K562 (cell line): ENCODE data around the gene FANCD2OS. TPM values are rescaled to one million over a fixed set of nuclear protein-coding genes. Genes with fewer than 3 reads are reported as not detected.
"Not testable (repeated sequence)": the region's sequence is repeated elsewhere in the genome, so short reads cannot be mapped to it uniquely, and the experiment has no call there.

Source experiments
- ATAC-seq: fragments of 200-7000 bp; cut with Tn5 transposase; 3 replicates; pipeline ENCODE4 v1.9.1; 2020; ENCODE audit warnings: moderate library complexity
- BruUV-seq: library from RNA; stranded (reverse); fragments of 400-500 nt; replicated peaks from 2 replicates; lab custom pipeline; 2021; lab: Mats Ljungman, UMichigan
- CTCF ChIA-PET: fragments of 300-600 bp; formaldehyde crosslinking; extraction: SDS; loops from one replicate; lab custom pipeline; 2021; ENCODE audit warnings: low intra/inter-chr PET ratio; lab: Yijun Ruan, JAX
- POLR2A ChIA-PET: fragments of 300-600, 350-650 bp; sonication (Branson Sonifier 250); formaldehyde crosslinking; extraction: SDS; loops from one replicate; lab custom pipeline; 2021; ENCODE audit warnings: antibody characterized with exemption, inconsistent platforms; lab: Yijun Ruan, JAX
- DNase-seq, 4 experiments: peaks; one replicate each; pipeline versions ENCODE4 v3.0.0 to v3.0.0-alpha.2; 2011 to 2018; ENCODE audit warnings: low spot score in 3 of 4, mixed read lengths in 3 of 4; ENCODE audit errors: extremely low read depth in 1 of 4
- FAIRE-seq: peaks from 2 replicates; lab custom pipeline; 2011; peaks lifted over from hg19 to GRCh38; lab: Jason Lieb, UNC
- H2AFZ ChIP-seq: 2 replicates; pipeline ENCODE4 v1.6.0; 2011; ENCODE audit warnings: low read depth, low read length, control low read depth, inconsistent platforms
- H3K27ac ChIP-seq: fragments of 200-600 bp; 3 replicates; pipeline ENCODE4 v1.8.0; 2011; ENCODE audit warnings: low read depth, mild to moderate bottlenecking, control low read depth, inconsistent platforms, low read length, moderate library complexity, mixed read lengths; ENCODE audit errors: extremely low read depth
- H3K27me3 ChIP-seq, 2 experiments: fragments of 300-600 bp in 1 of 2; 2 replicates in 1 of 2; 3 replicates in 1 of 2; pipeline versions ENCODE4 v1.6.0 to v1.8.0; 2011; ENCODE audit warnings: inconsistent platforms in 2 of 2, low read length in 2 of 2, mild to moderate bottlenecking in 1 of 2, mixed read lengths in 1 of 2, moderate library complexity in 1 of 2; ENCODE audit not compliant: control insufficient read depth in 2 of 2, insufficient read depth in 2 of 2
- H3K36me3 ChIP-seq: fragments of 300-600 bp; 3 replicates; pipeline ENCODE4 v1.8.0; 2011; ENCODE audit warnings: mild to moderate bottlenecking, low read length, inconsistent platforms; ENCODE audit not compliant: control insufficient read depth, insufficient read depth
- H3K4me1 ChIP-seq, 2 experiments: fragments of 200-600 bp in 1 of 2; replicated peaks in 1 of 2; 2 replicates in 1 of 2; 3 replicates in 1 of 2; pipeline versions ENCODE4 v1.5.1 to v1.8.0; 2011; ENCODE audit warnings: inconsistent platforms in 2 of 2, low read length in 2 of 2, mild to moderate bottlenecking in 1 of 2, mixed read lengths in 1 of 2, moderate library complexity in 1 of 2; ENCODE audit not compliant: control insufficient read depth in 2 of 2, insufficient read depth in 2 of 2
- H3K4me2 ChIP-seq: 2 replicates; pipeline ENCODE4 v1.6.1; 2011; ENCODE audit warnings: low read length, control low read depth, inconsistent platforms, mixed read lengths; ENCODE audit not compliant: insufficient read depth
- H3K4me3 ChIP-seq: fragments of 200-600 bp; sonication (generic), shearing (Covaris generic); 2 replicates; pipeline ENCODE4 v1.5.1; 2016; ENCODE audit warnings: control low read depth, inconsistent platforms
- H3K79me2 ChIP-seq: fragments of 200-600 bp; 3 replicates; pipeline ENCODE4 v1.8.0; 2011; ENCODE audit warnings: low read length, inconsistent platforms; ENCODE audit not compliant: control insufficient read depth, insufficient read depth
- H3K9ac ChIP-seq, 2 experiments: 2 replicates each; pipeline versions ENCODE4 v1.6.0 to v1.6.1; 2011; ENCODE audit warnings: low read depth in 2 of 2, low read length in 2 of 2, control low read depth in 1 of 2, inconsistent platforms in 1 of 2, mild to moderate bottlenecking in 1 of 2, mixed read lengths in 1 of 2; ENCODE audit not compliant: insufficient read depth in 1 of 2
- H3K9me1 ChIP-seq: one replicate; pipeline ENCODE4 v1.6.0; 2011; ENCODE audit warnings: inconsistent platforms, mild to moderate bottlenecking, low read length, moderate library complexity; ENCODE audit not compliant: control insufficient read depth, insufficient read depth
- H3K9me3 ChIP-seq: replicated peaks from 2 replicates; pipeline ENCODE4 v1.5.1; 2011; ENCODE audit warnings: low read depth, low read length, inconsistent platforms; ENCODE audit not compliant: control insufficient read depth, insufficient read depth
- H4K20me1 ChIP-seq: replicated peaks from 2 replicates; pipeline ENCODE4 v1.6.1; 2011; ENCODE audit warnings: low read length, inconsistent platforms, mixed read lengths; ENCODE audit not compliant: control insufficient read depth, insufficient read depth
- CC2D1A ChIP-seq: fragments of 450-650 bp; IDR thresholded peaks from 2 replicates; pipeline ENCODE4 v1.6.1; 2017; ENCODE audit warnings: mild to moderate bottlenecking
- CEBPG ChIP-seq, 3 experiments: fragments of 200-800 bp in 1 of 3; sonication (Bioruptor generic) in 1 of 3; sonication (generic) in 1 of 3; formaldehyde crosslinking in 1 of 3; IDR thresholded peaks in 2 of 3; conservative IDR thresholded peaks in 1 of 3; 2 replicates each; pipeline versions ENCODE4 v1.6.1 to v1.8.0; 2016 to 2022; ENCODE audit warnings: missing compliant biosample characterization in 2 of 3, missing genetic modification characterization in 2 of 3, mild to moderate bottlenecking in 1 of 3, missing genetic modification reagents in 1 of 3
- GABPB1 ChIP-seq: sonication (generic); formaldehyde crosslinking; IDR thresholded peaks from 2 replicates; pipeline ENCODE4 v1.8.0; 2022; ENCODE audit warnings: mild to moderate bottlenecking, missing genetic modification reagents
- HEY1 ChIP-seq: fragments of 250-450 bp; sonication (Bioruptor Pico); IDR thresholded peaks from 2 replicates; pipeline ENCODE4 v1.5.0; 2020; ENCODE audit warnings: mild to moderate bottlenecking, moderate library complexity, borderline replicate concordance
- KLF13 ChIP-seq: fragments of 450-650 bp; IDR thresholded peaks from 2 replicates; pipeline ENCODE4 v1.6.1; 2016; ENCODE audit warnings: missing genetic modification characterization, low read depth, mild to moderate bottlenecking, missing compliant biosample characterization, moderate library complexity, borderline replicate concordance
- NFATC3 ChIP-seq: fragments of 450-650 bp; IDR thresholded peaks from 2 replicates; pipeline ENCODE4 v1.6.1; 2017; ENCODE audit warnings: mild to moderate bottlenecking
- NFYB ChIP-seq: IDR thresholded peaks from 2 replicates; pipeline ENCODE4 v1.6.1; 2011; ENCODE audit warnings: mild to moderate bottlenecking, moderate library complexity; ENCODE audit not compliant: insufficient read length; ENCODE audit errors: extremely low read depth
- RBM25 ChIP-seq: fragments of 200-400 bp; formaldehyde crosslinking; IDR thresholded peaks from 2 replicates; pipeline ENCODE4 v1.6.1; 2018; ENCODE audit warnings: low read length, low read depth, moderate library complexity; ENCODE audit not compliant: severe bottlenecking
- TGIF2 ChIP-seq: sonication (generic); formaldehyde crosslinking; IDR thresholded peaks from 2 replicates; pipeline ENCODE4 v1.8.1; 2022; ENCODE audit warnings: mild to moderate bottlenecking, missing genetic modification reagents, moderate library complexity
- THRAP3 ChIP-seq: fragments of 450-650 bp; IDR thresholded peaks from 2 replicates; pipeline ENCODE4 v1.6.1; 2016; ENCODE audit warnings: mild to moderate bottlenecking, inconsistent platforms, borderline replicate concordance
- ZNF165 ChIP-seq: fragments of 250-450 bp; sonication (Bioruptor Pico); IDR thresholded peaks from 2 replicates; pipeline ENCODE4 v1.4.0; 2020; ENCODE audit warnings: borderline replicate concordance
- ZNF41 ChIP-seq: fragments of 250-450 bp; sonication (Bioruptor Pico); conservative IDR thresholded peaks from 2 replicates; pipeline ENCODE4 v1.4.0; 2020; ENCODE audit warnings: mild to moderate bottlenecking
- ZNF717 ChIP-seq: fragments of 250-450 bp; sonication (Bioruptor Pico); IDR thresholded peaks from 2 replicates; pipeline ENCODE4 v1.5.0; 2021
- WGBS: fragments of 100-300 bp; shearing (Covaris generic); methylation state at CpG from one replicate; pipeline ENCODE4 v1.1.6; 2016; ENCODE audit warnings: low coverage, mixed read lengths; ENCODE audit not compliant: insufficient coverage; ENCODE audit errors: missing lambda C conversion rate; 5-methylcytosine and 5-hydroxymethylcytosine counted together
- in situ Hi-C: fragments of 300-500 bp; cut with MboI; formaldehyde crosslinking; loops from 4 replicates; pipeline ENCODE4 v1.15.0; 2018; ENCODE audit warnings: inconsistent platforms, mixed read lengths
- intact Hi-C: fragments of 100-400 bp; cut with micrococcal nuclease; formaldehyde crosslinking; loops from 2 replicates; pipeline ENCODE4 v1.14.2; 2022
- polyA plus RNA-seq, 8 experiments: library from polyadenylated mRNA; depleted of rRNA in 4 of 8; stranded (reverse) in 5 of 8; unstranded in 3 of 8; fragments of >200 nt; fragmentation: Nextera tagmentation in 2 of 8; fragmentation: Illumina TruSeq in 1 of 8; extraction: Ambion mirVana in 2 of 8; extraction: Trizol in 1 of 8; gene quantifications; 2 replicates each; pipeline versions ENCODE4 v1.2.1 to v1.2.3, GENCODE V29; 2011 to 2014; ENCODE audit warnings: inconsistent platforms in 1 of 8, missing spikeins in 1 of 8
- total RNA-seq, 7 experiments: library from RNA; depleted of rRNA in 6 of 7; stranded (reverse); fragments of >200 nt in 6 of 7; fragmentation: Illumina TruSeq in 2 of 7; extraction: Trizol in 2 of 7; gene quantifications; 2 replicates each; pipeline versions ENCODE4 v1.2.1 to v1.2.3, GENCODE V29; 2011 to 2021; ENCODE audit warnings: low replicate concordance in 1 of 7

The FANCD2OS gene
- total and polyA plus RNA-seq, 9 of the 15 experiments (the other 6 are each of a cell fraction or from before 2014, with no cell fraction given): not detected

DNA sequence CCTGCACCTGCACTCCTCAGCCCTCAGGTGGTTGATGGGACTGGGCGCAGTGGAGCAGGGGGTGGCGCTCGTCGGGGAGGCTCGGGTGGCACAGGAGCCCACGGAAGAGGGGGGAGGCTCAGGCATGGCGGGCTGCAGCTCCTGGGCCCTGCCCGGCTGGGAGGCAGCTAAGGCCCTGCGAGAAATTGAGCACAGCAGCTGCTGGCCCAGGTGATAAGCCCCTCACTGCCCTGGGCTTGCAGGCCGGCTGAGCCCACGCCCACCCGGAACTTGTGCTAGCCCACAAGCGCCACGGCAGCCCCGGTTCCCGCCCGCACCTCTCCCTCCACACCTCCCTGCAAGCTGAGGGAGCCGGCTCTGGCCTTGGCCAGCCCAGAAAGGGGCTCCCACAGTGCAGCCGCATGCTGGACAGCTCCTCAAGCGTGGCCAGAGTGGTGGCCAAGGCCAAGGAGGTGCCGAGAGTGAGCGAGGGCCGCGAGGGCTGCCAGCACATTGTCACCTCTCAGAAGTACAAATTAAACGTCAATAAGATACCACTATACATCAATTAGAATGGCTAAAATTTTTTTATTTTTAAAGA, 28.5 kb upstream of the FANCD2OS start (continued):
- TF ChIP-seq CEBPG (CRISPR knock-in tag; IDR thresholded peaks at IDR 0.05) (no peak), CEBPG (tag; conservative IDR thresholded peaks at IDR 0.05 in 1 of 2, IDR thresholded peaks at IDR 0.05 in 1 of 2) (no peak), HEY1 (CRISPR knock-in tag) (no peak), NFATC3 (no peak), ZNF41 (CRISPR knock-in tag) (no peak), THRAP3 (no peak), ZNF717 (no peak), ZNF165 (CRISPR knock-in tag) (no peak), KLF13 (tag) (no peak), TGIF2 (no peak)
- TF ChIP-seq, all 486 proteins: peak for 7

- DNase-seq, in situ Hi-C loops: not testable (repeated sequence)
- POLR2A ChIA-PET: interaction anchor here (0.6 to 1.9 kb wide), 3 partner anchors 10 to 659 kb away, joined by 3 to 12 read pairs (median 4); no protein-coding TSS in a partner anchor
Measured at GRCh38 chr3:10135872-10136271, 27.8 kb upstream of the FANCD2OS start.

More at GRCh38 chr3:10135872-10136271, 27.8 kb upstream of the FANCD2OS start:
- FAIRE-seq, H4K20me1 ChIP-seq, H3K79me2 ChIP-seq, H3K27me3 ChIP-seq, H3K9me3 ChIP-seq, CTCF ChIA-PET, BruUV-seq, intact Hi-C loops, ATAC-seq, H3K27ac ChIP-seq, H3K9ac ChIP-seq, H3K9me1 ChIP-seq, H2AFZ ChIP-seq, H3K4me2 ChIP-seq, H3K4me3 ChIP-seq, H3K36me3 ChIP-seq: not testable (repeated sequence)
- peaks cover 15 to 22% of the 10 kb centered on the region in 2 experiments for H3K4me1 ChIP-seq
- WGBS: 87% methylated on average over 8 of the region's 9 CpGs
- TF ChIP-seq NFYB: peak; percentile 84
- TF ChIP-seq GABPB1 (CRISPR knock-in tag): 0 out of 2 replicates have a peak, but pooled peaks have one; percentile 2
- peak; percentile 51 for TF ChIP-seq RBM25
- TF ChIP-seq CC2D1A: peak; percentile 65
